SK-N-SH treated with all-trans-retinoic acid at 6 μM for 48 hours (cell line): ENCODE results near the gene PATE1.

Source experiments
- ARNTL ChIP-seq: fragments of 450-650 bp; formaldehyde crosslinking; IDR thresholded peaks from 2 replicates; pipeline ENCODE4 v1.5.0; 2020; ENCODE audit warnings: low read depth, mild to moderate bottlenecking, moderate library complexity, borderline replicate concordance
- CREB5 ChIP-seq: fragments of 250-450 bp; sonication (Bioruptor Pico); IDR thresholded peaks from 2 replicates; pipeline ENCODE4 v1.5.1; 2020; ENCODE audit warnings: low read depth, mild to moderate bottlenecking, moderate library complexity
- ISL1 ChIP-seq: fragments of 250-450 bp; sonication (Bioruptor Pico); IDR thresholded peaks from 2 replicates; pipeline ENCODE4 v2.1.2; 2022; ENCODE audit warnings: mild to moderate bottlenecking, moderate library complexity
- PPARA ChIP-seq: fragments of 250-450 bp; sonication (Bioruptor Pico); IDR thresholded peaks from 2 replicates; pipeline ENCODE4 v1.5.0; 2020; ENCODE audit warnings: mild to moderate bottlenecking, borderline replicate concordance
- TOX ChIP-seq: fragments of 250-450 bp; sonication (Bioruptor Pico); IDR thresholded peaks from 2 replicates; pipeline ENCODE4 v1.8.0; 2021; ENCODE audit warnings: mild to moderate bottlenecking, moderate library complexity, borderline replicate concordance
- TSHZ2 ChIP-seq: fragments of 250-450 bp; sonication (Bioruptor Pico); IDR thresholded peaks from 2 replicates; pipeline ENCODE4 v1.5.0; 2020; ENCODE audit warnings: mild to moderate bottlenecking, moderate library complexity

PATE1 gene

GRCh38 chr11:125797641-125798040, 51.6 kb downstream of the PATE1 start (continued):
- TF ChIP-seq ARNTL (CRISPR knock-in tag): no peak
- TF ChIP-seq PPARA (CRISPR knock-in tag): no peak
- TF ChIP-seq TSHZ2 (CRISPR knock-in tag): no peak
- no peak for TF ChIP-seq ISL1
- TF ChIP-seq TOX (CRISPR knock-in tag): no peak
- TF ChIP-seq CREB5: no peak
- TF ChIP-seq, all 23 proteins: peak for 0
